Left cardiac atrium (tissue), 2 donors: ENCODE data around the gene TTI1. TPM values are rescaled to one million over a fixed set of nuclear protein-coding genes. Genes with fewer than 3 reads are reported as not detected.

Source experiments
- total RNA-seq, 2 donors: library from RNA; stranded (reverse); fragmentation: NEBNext Ultra II Directional; extraction: Animal tissue kit (Norgen Biotek cat#: 25700); gene quantifications; one replicate each; pipeline ENCODE4 v1.2.1, GENCODE V29; 2021
- donor health status: DM: no; HTN: yes; CAD: no; lungs with severe emphysema.
- donor health status: DM: yes; HTN: yes; CAD: no.

TTI1 gene
- total RNA-seq, 2 donors from 2014 or later, result 11.6 to 11.9 TPM

Other genes with a start within 250 kb of the TTI1 start
- 100 to 1,000 TPM; 139 to 158 TPM for gene VSTM2L, start 130.3 kb downstream of the TTI1 start, total RNA-seq
- gene RPRD1B, start 290 bp upstream of the TTI1 start, total RNA-seq, result 10 to 100 TPM; 78.6 to 86.4 TPM
- 100 to 1,000 TPM; 383 to 695 TPM for gene TGM2, start 131.8 kb upstream of the TTI1 start, total RNA-seq
- gene KIAA1755, start 227.3 kb upstream of the TTI1 start, total RNA-seq, result 1 to 10 TPM; 8.0 to 8.1 TPM